Hepatocyte (in vitro differentiated cells): ENCODE measurements around the gene APOA4. TPM values are rescaled to one million over a fixed set of nuclear protein-coding genes. Genes with fewer than 3 reads are reported as not detected.
A peak's percentile ranks its signal among the peaks of the same experiment; 100 is the strongest.

ENCODE experiments used
- DNase-seq: peaks from one replicate; pipeline ENCODE4 v3.0.0-alpha.2; 2016; ENCODE audit warnings: low spot score
- H2AFZ ChIP-seq: fragments of 200-600 bp; sonication (generic); 2 replicates; pipeline ENCODE4 v1.6.0; 2016; ENCODE audit warnings: antibody characterized with exemption, mild to moderate bottlenecking
- H3K27ac ChIP-seq: fragments of 200-600 bp; sonication (generic); 2 replicates; pipeline ENCODE4 v1.5.1; 2016; ENCODE audit warnings: mild to moderate bottlenecking
- H3K27me3 ChIP-seq: fragments of 200-600 bp; sonication (generic); 2 replicates; pipeline ENCODE4 v1.6.1; 2016
- H3K36me3 ChIP-seq: fragments of 200-600 bp; sonication (generic); replicated peaks from 2 replicates; pipeline ENCODE4 v1.5.1; 2016; ENCODE audit warnings: low read depth; ENCODE audit not compliant: insufficient read depth
- H3K4me1 ChIP-seq: fragments of 200-600 bp; sonication (generic); 2 replicates; pipeline ENCODE4 v1.5.1; 2016; ENCODE audit warnings: mild to moderate bottlenecking, moderate library complexity; ENCODE audit not compliant: insufficient read depth
- H3K4me2 ChIP-seq: fragments of 200-600 bp; sonication (generic); 2 replicates; pipeline ENCODE4 v1.6.0; 2016
- H3K4me3 ChIP-seq: fragments of 200-600 bp; sonication (generic); 2 replicates; pipeline ENCODE4 v1.5.1; 2016; ENCODE audit warnings: mild to moderate bottlenecking
- H3K79me2 ChIP-seq: fragments of 200-600 bp; sonication (generic); 2 replicates; pipeline ENCODE4 v1.6.0; 2017; ENCODE audit warnings: mild to moderate bottlenecking
- H3K9me2 ChIP-seq: fragments of 200-600 bp; sonication (generic); replicated peaks from 2 replicates; pipeline ENCODE4 v1.6.0; 2017; ENCODE audit warnings: mild to moderate bottlenecking; ENCODE audit not compliant: insufficient read depth
- H3K9me3 ChIP-seq: fragments of 200-600 bp; sonication (generic); 2 replicates; pipeline ENCODE4 v1.5.1; 2016; ENCODE audit warnings: low read depth, mild to moderate bottlenecking
- H4K20me1 ChIP-seq: fragments of 200-600 bp; sonication (generic); 2 replicates; pipeline ENCODE4 v1.6.0; 2016; ENCODE audit warnings: mild to moderate bottlenecking; ENCODE audit not compliant: insufficient read depth, poor library complexity, severe bottlenecking
- CTCF ChIP-seq: fragments of 200-600 bp; sonication (generic); IDR thresholded peaks from 2 replicates; pipeline ENCODE4 v1.5.1; 2016; ENCODE audit warnings: antibody characterized with exemption, mild to moderate bottlenecking; ENCODE audit not compliant: poor library complexity
- EZH2 ChIP-seq: fragments of 200-600 bp; sonication (generic); IDR thresholded peaks from 2 replicates; pipeline ENCODE4 v1.6.1; 2016; ENCODE audit warnings: antibody characterized with exemption, mild to moderate bottlenecking, borderline replicate concordance
- EZH2phosphoT487 ChIP-seq: fragments of 200-600 bp; sonication (generic); IDR thresholded peaks from one replicate; pipeline ENCODE4 v1.6.1; 2018; ENCODE audit warnings: antibody characterized with exemption, mild to moderate bottlenecking, low read depth, moderate library complexity; ENCODE audit not compliant: unreplicated experiment, severe bottlenecking
- WGBS: methylation state at CpG from one replicate; pipeline ENCODE4 v1.1.6; 2016; ENCODE audit warnings: low lambda C conversion rate; ENCODE audit errors: missing lambda C conversion rate; 5-methylcytosine and 5-hydroxymethylcytosine counted together
- polyA plus RNA-seq: library from polyadenylated mRNA; unstranded; fragments of >200 nt; fragmentation: Nextera tagmentation; extraction: Ambion mirVana; gene quantifications from 2 replicates; pipeline ENCODE4 v1.2.1, GENCODE V29; 2016
- total RNA-seq: library from RNA; depleted of rRNA; stranded (reverse); fragments of >200 nt; gene quantifications from 2 replicates; pipeline ENCODE4 v1.2.3, GENCODE V29; 2014

APOA4 gene
- total and polyA plus RNA-seq, 2 experiments from 2014 or later: 810 to 1,133 TPM

GRCh38 chr11:116775975-116776374 is 47.1 kb downstream of the APOA4 start:
- H3K27ac ChIP-seq: no peak overlapping the region
- H3K79me2 ChIP-seq: peaks cover 15% of the 10 kb centered on the region
- no peaks in the 10 kb centered on the region for H3K36me3 ChIP-seq
- no peak for DNase-seq
- no peaks in the 10 kb centered on the region for H3K27me3 ChIP-seq
- no peaks in the 10 kb centered on the region for H3K9me3 ChIP-seq
- H3K9me2 ChIP-seq: no peaks in the 10 kb centered on the region
- H2AFZ ChIP-seq: no peak overlapping the region
- 83% methylated on average over 5 of the region's 5 CpGs for WGBS
- peaks cover 10% of the 10 kb centered on the region for H3K4me1 ChIP-seq
- TF ChIP-seq EZH2phosphoT487 (no peak), EZH2 (no peak), CTCF (no peak)
- no peak overlapping the region for H3K4me3 ChIP-seq
- no peaks in the 10 kb centered on the region for H4K20me1 ChIP-seq
- no peak overlapping the region for H3K4me2 ChIP-seq

GRCh38 chr11:116774661-116775060 is 48.4 kb downstream of the APOA4 start:
- Histone ChIP-seq H3K36me3 (no peaks in the 10 kb centered on the region), H4K20me1 (no peaks in the 10 kb centered on the region), H3K27me3 (no peaks in the 10 kb centered on the region), H3K4me3 (no peak overlapping the region), H2AFZ (no peak overlapping the region), H3K27ac (peak overlapping the region; percentile 100), H3K9me2 (no peaks in the 10 kb centered on the region), H3K4me2 (no peak overlapping the region), H3K9me3 (no peaks in the 10 kb centered on the region), H3K4me1 (peaks cover 12% of the 10 kb centered on the region), H3K79me2 (peaks cover 26% of the 10 kb centered on the region)
- DNase-seq: no peak
- TF ChIP-seq EZH2: no peak
- TF ChIP-seq CTCF: no peak
- no peak for TF ChIP-seq EZH2phosphoT487
- 92% methylated on average over 5 of the region's 5 CpGs for WGBS

- Histone ChIP-seq H3K36me3 (no peaks in the 10 kb centered on the region), H3K9me3 (no peaks in the 10 kb centered on the region), H4K20me1 (no peaks in the 10 kb centered on the region), H3K79me2 (peaks cover 33% of the 10 kb centered on the region), H3K4me2 (peak overlapping the region; percentile 81), H3K4me3 (peak overlapping the region; percentile 100), H3K9me2 (no peaks in the 10 kb centered on the region), H3K4me1 (peaks cover 12% of the 10 kb centered on the region), H3K27me3 (no peaks in the 10 kb centered on the region), H2AFZ (peak overlapping the region; percentile 98), H3K27ac (peak overlapping the region; percentile 100)
- 6% methylated on average over 25 of the region's 25 CpGs for WGBS
- no peak for TF ChIP-seq EZH2phosphoT487
- TF ChIP-seq CTCF: no peak
- TF ChIP-seq EZH2: no peak
- DNase-seq: no peak
Observed at GRCh38 chr11:116773203-116774097, 49.7 kb downstream of the APOA4 start.
